ENCODE data around the gene ACSL3.
A peak's percentile ranks its signal among the peaks of the same experiment; 100 is the strongest.

ACSL3 gene

DNA sequence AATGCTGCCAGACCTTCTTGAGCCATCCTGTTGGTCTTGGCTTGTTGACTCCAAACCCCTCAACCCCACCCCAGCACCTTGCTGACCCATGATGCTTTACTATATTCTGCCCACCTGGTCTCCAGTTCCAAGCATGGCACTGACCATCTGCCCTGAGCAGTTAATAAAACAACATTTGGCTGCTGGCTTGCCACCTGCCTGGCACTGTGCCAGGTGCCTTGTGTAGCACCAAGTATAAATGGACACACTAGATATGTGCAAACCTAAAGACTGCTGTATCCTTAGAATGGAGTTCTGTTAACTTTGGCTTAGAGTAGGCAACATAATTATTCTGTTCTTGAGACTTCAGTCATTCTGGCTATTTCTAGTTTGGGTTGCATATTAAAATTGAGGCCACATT, 91.4 kb downstream of the ACSL3 start:
- H3K4me3 ChIP-seq (ENCODE audit: low read depth, low read length): no peak overlapping the region
- DNase-seq (ENCODE audit: low read depth): no peak

GRCh38 chr2:222955008-222955407, 94.2 kb downstream of the ACSL3 start:
- H3K4me3 ChIP-seq (ENCODE audit: low read depth, low read length): no peak overlapping the region
- DNase-seq (ENCODE audit: low read depth): no peak

DNA sequence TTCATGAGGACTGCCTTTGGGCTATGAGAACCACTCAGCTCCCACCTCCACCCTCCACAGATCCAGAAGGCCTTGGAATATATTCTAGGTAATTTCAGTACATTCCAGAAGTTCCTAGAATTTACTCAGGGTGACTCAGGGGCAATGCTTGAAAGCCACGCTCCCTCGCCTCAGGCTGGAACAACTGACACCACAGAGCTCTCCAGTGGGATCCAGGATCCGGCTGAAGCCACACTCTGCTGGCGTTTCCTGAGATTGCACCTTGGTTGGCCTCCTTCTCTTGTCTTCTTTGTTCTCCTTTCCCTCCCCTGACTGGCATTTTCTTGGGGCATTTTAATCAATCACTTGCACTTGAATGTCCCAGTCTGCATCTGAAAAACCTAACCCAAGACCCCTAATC, 98.5 kb downstream of the ACSL3 start:
- DNase-seq (ENCODE audit: low read depth): peak; percentile 49
- no peak overlapping the region for H3K4me3 ChIP-seq (ENCODE audit: low read depth, low read length)

GRCh38 chr2:222960126-222960525, 99.3 kb downstream of the ACSL3 start:
- H3K4me3 ChIP-seq (ENCODE audit: low read depth, low read length): no peak overlapping the region
- no peak for DNase-seq (ENCODE audit: low read depth)

DNA sequence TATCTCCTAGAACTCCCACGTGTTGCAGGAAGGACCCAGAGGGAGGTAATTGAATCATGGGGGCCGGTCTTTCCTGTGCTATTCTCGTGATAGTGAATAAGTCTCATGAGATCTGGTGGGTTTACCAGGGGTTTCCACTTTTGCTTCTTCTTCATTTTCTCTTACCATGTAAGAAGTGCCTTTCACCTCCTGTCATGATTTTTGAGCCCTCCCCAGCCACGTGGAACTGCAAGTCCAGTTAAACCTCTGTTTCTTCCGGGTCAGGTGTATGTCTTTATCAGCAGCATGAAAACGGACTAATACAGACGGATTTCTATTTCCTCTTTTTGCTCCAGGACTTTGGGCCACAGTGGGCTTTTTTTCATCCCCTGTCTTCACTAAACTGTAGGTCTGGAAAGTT, 102.8 kb downstream of the ACSL3 start:
- no peak for DNase-seq (ENCODE audit: low read depth)
- H3K4me3 ChIP-seq (ENCODE audit: low read depth, low read length): no peak overlapping the region

DNA sequence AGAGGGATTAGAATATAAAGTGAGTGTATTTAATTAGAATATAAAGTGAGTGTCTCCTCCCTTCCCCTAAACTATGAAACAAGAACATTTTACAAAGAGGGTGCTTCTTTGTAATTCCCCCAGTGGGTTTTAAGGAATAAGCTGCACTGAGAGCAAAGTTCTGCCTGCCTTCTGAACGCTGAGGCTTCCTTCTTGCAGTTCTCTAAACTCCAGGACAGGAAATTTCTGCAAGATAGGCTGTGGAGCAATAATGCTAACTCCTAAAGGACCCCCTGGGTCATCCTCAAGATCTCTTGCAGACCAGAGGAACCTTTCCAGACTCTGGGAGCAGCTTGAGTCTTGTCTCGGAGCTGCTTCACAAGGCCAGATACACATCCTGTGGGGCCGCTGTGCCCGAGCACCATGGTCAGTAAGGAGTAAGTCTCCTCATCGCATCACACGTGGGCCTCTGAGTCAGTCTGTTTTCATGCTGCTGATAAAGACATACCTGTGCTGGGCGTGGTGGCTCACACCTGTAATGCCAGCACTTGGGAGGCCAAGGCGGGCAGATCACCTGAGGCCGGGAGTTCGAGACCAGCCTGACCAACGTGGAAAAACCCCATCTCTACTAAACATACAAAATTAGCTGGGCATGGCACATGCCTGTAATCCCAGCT, 103.7 kb downstream of the ACSL3 start:
- no peak for DNase-seq (ENCODE audit: low read depth)
- no peak overlapping the region for H3K4me3 ChIP-seq (ENCODE audit: low read depth, low read length)

DNA sequence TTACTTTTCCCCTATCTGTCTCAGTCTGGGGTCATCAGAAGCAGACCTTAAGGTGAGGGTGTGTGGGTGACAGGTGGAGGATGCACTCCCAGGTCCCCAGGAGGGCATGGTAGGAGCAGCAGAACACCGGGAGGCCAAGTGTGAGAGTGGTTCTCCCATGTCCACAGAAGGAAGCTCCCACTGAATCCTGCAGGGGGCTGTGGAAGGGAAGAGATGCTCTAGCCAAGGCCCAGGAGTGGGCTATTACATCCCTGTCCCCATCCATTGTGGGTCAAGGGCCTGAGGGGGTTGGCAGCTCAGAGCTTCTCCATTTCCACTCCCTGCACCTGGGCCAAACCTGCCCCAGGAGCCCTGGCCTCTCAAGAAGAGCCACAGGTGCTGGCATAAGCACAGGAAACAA, 104.7 kb downstream of the ACSL3 start:
- H3K4me3 ChIP-seq (ENCODE audit: low read depth, low read length): no peak overlapping the region
- no peak for DNase-seq (ENCODE audit: low read depth)

- no peak overlapping the region for H3K4me3 ChIP-seq (ENCODE audit: low read depth, low read length)
- DNase-seq (ENCODE audit: low read depth): no peak
Observed at GRCh38 chr2:222968550-222969155, 107.8 kb downstream of the ACSL3 start.

GRCh38 chr2:222969491-222969890, 108.7 kb downstream of the ACSL3 start:
- H3K4me3 ChIP-seq (ENCODE audit: low read depth, low read length): no peak overlapping the region
- DNase-seq (ENCODE audit: low read depth): peak; percentile 67

- DNase-seq (ENCODE audit: low read depth): no peak
- H3K4me3 ChIP-seq (ENCODE audit: low read depth, low read length): no peak overlapping the region
Observed at GRCh38 chr2:222972420-222972819, 111.6 kb downstream of the ACSL3 start.

- H3K4me3 ChIP-seq (ENCODE audit: low read depth, low read length): no peak overlapping the region
- no peak for DNase-seq (ENCODE audit: low read depth)
Observed at GRCh38 chr2:222973237-222973636, 112.4 kb downstream of the ACSL3 start.

DNA sequence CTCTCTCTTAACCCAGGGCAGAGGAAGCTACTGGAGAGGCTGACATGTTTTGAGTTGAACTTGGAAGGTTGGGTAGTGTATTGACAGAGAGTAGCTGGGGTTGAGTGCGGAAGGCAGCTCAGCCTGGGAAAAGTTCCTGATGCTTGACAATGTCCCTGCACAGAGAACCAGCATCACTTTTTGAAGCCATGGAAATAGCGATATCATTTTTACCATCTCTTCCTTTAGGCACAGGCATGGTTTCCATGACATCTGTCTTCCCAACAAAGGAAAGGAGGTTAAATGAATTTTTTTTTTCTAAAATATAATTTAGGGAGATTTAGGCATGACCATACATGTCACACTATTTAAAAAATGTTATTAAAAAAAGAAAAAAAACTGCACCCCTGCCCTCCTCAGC, 112.9 kb downstream of the ACSL3 start:
- no peak overlapping the region for H3K4me3 ChIP-seq (ENCODE audit: low read depth, low read length)
- no peak for DNase-seq (ENCODE audit: low read depth)

GRCh38 chr2:222976521-222977061, 115.8 kb downstream of the ACSL3 start:
- no peak overlapping the region for H3K4me3 ChIP-seq (ENCODE audit: low read depth, low read length)
- DNase-seq (ENCODE audit: low read depth): no peak

DNA sequence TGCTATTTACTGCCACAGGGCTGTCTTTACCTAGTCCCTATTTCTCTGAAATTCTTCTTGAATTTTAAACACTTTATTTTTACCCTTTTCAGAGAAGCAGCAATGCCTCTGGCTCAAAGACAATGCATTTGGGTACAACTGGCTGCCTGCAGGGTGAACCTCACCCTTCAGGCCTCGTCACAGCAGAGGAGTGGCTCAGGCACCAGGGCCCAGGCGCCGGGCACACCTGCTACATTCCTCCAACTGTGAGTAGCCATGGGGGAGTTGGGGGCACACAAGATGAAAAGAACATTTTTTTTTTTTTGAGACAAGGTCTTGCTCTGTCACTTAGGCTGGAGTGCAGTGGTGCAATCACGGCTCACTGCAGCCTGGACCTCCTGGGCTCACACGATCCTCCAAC, 116.3 kb downstream of the ACSL3 start:
- no peak overlapping the region for H3K4me3 ChIP-seq (ENCODE audit: low read depth, low read length)
- no peak for DNase-seq (ENCODE audit: low read depth)

DNA sequence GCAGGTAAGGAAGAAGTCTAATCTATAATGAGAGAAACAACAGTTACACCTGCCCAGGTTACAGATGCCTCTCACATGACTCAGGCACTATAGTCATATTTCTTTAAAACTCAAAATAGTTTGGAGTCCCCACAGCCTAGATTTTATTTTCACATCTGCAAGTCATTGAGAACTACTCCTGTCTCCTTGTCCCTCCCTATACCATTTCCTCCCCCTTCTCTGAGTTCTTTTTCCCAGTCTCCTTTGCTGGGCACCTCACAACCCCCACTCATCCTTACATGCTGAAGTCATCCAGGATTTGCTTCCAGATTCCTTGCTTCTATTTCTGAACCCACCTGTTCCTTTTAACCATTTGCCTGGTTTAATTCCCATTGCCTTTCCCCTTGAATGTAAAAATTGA, 118.0 kb downstream of the ACSL3 start:
- no peak for DNase-seq (ENCODE audit: low read depth)
- H3K4me3 ChIP-seq (ENCODE audit: low read depth, low read length): no peak overlapping the region

DNA sequence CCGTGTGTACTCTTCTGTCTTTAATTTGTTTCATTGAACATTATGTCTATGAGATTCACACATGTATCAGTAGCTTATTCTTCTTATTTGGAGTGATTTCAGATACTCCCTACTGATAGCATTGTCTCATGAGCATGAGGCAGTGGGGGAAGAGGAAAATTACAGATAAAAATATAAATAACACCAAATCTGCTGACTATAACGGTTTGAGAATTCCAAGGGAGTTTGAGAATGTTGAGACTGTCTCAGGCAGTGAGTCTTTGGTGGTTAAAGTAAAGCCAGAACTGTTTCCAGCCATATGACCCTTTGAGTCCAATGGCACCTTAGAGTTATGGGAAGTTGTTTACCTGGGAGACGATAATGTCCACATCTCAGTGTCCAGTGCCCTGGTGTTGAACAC, 118.6 kb downstream of the ACSL3 start:
- DNase-seq (ENCODE audit: low read depth): no peak
- no peak overlapping the region for H3K4me3 ChIP-seq (ENCODE audit: low read depth, low read length)

GRCh38 chr2:222982010-222982908, 121.4 kb downstream of the ACSL3 start:
- H3K4me3 ChIP-seq (ENCODE audit: low read depth, low read length): no peak overlapping the region
- peak; percentile 80 for DNase-seq (ENCODE audit: low read depth)

DNA sequence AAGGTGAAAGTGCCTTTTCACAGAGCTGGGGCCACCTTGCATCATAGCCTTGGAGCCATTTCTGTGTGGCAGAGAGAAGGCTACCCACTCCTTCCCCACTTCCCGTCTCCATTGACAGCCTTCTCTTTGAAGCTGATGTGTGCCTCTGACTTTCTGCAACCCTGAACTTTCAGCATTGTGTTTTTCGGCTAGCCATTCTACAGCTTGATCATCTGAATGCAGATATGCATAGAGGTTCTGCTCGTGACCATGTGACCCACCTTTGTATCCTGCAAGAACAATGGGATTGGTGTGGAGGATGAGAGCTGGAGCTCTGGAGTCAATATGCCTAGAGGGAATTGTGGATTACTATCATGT, 122.1 kb downstream of the ACSL3 start:
- no peak for DNase-seq (ENCODE audit: low read depth)
- H3K4me3 ChIP-seq (ENCODE audit: low read depth, low read length): no peak overlapping the region

DNA sequence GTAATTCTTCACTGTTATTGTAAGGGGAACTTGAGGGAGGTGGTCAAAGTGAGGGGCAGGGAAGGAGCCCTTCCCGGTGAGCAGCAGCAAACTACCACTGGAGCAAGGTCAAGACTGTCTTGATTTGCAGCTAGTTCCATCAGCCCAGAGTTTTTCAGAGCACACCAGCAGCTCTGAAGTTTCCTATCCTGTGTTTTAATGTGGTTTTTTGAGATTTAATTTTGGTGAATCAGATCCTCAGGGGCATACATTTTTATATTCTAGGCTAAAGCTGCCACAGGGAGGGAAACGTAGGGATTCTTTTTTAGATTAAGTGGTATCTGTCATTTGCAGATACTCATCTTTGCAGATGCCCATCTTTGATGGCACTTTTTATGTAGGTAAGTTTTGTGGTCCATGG, 124.1 kb downstream of the ACSL3 start:
- no peak for DNase-seq (ENCODE audit: low read depth)
- H3K4me3 ChIP-seq (ENCODE audit: low read depth, low read length): no peak overlapping the region

- no peak for DNase-seq (ENCODE audit: low read depth)
- no peak overlapping the region for H3K4me3 ChIP-seq (ENCODE audit: low read depth, low read length)
Observed at GRCh38 chr2:222989431-222989830, 128.6 kb downstream of the ACSL3 start.

All from skeletal muscle cell (primary cell).